Cortex of kidney (tissue), 1 donor: Measurements from ENCODE around the gene ALDH1L1.

Experiments used
- DNase-seq: peaks from one replicate; lab custom pipeline; 2025; lab: John Stamatoyannopoulos, UW

Gene ALDH1L1

GRCh38 chr3:126134219-126134975 is 46.0 kb downstream of the ALDH1L1 start:
- no peak for DNase-seq

DNA sequence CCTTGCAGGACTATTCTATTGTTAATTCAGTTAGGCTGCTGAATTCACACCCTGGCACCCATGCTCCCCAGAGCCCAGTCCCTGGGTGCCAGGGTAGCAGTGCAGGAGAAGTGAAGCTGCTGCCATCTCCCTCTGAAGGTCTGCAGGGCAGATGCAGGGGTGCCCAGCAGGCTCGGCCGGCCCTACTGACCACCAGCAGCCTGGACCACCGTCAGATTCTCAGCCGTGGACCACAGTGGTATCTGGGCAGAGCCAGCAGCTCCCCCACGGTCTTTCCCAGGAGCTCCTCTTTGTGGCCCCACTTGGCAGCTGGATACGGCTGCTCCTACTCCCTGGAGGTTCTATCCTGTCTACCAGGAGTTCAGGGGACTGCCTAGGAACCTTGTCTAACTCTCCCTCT is 46.8 kb downstream of the ALDH1L1 start:
- DNase-seq = no peak

DNA sequence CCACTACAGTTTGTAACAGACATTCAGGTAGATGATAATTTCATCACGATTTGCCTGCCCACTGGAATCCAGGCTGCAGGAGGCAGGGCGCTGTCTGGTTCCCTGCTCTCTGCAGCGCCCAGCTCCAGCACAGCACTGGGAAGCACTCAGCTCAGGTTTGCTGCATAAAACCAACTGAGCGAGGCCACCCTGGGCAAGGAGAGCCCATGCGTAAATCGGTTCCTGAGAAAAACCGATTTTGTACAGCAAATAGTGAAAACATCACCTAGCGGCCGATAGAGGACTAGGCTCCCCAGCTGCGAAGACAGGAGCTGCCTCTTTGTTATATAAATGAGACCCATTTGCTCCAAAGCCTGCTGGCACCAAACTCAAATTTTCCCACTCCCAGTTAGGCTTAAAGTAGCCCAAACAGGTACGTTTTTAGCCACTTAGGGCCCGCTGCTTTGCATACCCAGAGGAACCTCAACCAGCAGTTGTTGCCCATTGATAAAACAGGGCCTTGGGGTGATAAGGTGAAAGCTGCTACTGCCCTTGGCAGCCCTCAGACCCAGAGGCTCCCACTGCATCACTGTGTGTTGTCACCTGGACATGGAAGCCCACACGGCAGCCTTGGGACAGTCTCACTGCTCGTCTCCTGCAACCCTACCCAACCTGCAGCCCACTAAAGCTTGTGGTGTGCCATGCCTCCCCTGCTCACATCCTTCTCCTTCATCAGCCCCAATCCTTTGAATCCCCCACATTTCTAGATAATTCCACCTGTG is 47.5 kb downstream of the ALDH1L1 start:
- DNase-seq = no peak

GRCh38 chr3:126131881-126132750 is 48.3 kb downstream of the ALDH1L1 start:
- no peak for DNase-seq

GRCh38 chr3:126130981-126131745 is 49.2 kb downstream of the ALDH1L1 start:
- no peak for DNase-seq

DNA sequence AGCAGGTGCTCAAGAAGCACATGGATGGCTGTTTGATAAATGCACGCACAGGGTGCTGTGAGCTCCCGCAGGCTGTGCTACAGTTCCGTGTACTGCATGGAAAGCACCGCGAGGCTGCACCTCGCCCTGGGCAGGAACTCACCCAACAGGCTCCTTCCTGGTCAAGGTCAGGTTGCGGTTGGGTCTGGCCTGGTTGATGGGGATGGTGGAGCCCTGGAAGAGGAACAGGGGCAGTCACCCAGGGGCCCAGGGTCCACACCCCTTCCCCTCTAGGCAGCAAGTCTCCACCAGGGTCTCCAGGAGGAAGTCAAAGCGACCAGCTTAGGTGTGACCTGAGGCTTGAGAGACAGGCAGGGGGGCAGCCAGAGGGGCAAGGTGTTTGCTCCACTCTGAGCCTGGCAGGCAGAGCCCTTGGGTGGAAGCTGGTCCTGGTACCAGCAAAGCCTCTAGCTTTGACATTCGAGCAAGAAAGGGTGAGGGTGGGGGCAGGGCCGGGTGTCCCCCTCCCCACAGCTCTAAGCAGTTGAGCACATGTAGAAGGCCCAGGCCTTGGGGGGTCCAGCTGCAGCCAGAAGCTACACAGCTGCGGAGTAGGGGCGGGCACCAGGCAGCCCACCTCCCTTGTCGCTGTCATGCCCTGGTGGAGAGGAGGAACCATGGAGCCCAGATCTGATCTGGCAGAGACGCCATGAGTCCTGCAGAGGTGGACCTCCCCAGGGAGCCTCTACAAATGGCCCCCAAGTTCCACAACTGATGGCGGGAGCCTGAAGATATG is 50.1 kb downstream of the ALDH1L1 start:
- DNase-seq = no peak

- no peak for DNase-seq
Measured at GRCh38 chr3:126129398-126129891, 50.9 kb downstream of the ALDH1L1 start.

GRCh38 chr3:126128504-126129397 is 51.6 kb downstream of the ALDH1L1 start:
- no peak for DNase-seq

DNA sequence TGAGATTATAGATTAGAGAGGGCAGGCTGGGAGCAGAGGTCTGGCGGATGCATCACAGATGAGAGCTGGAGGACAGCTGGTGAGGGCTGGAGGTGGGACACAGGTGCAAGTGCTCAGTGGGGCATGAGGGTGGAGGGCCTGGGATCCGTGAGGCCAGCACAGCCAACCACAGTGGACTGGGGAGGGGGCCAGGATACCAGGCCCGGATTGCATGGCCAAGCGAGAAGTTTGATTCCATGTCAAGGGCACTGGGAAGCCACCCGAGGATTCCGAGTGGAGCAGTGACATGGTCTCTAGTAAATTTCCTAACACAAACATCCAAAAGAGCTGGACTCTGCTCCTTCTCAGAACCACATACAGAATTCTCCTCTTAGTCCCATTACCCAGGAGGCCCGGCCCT is 52.5 kb downstream of the ALDH1L1 start:
- no peak for DNase-seq

- DNase-seq = no peak
Measured at GRCh38 chr3:126127452-126127851, 52.9 kb downstream of the ALDH1L1 start.

DNA sequence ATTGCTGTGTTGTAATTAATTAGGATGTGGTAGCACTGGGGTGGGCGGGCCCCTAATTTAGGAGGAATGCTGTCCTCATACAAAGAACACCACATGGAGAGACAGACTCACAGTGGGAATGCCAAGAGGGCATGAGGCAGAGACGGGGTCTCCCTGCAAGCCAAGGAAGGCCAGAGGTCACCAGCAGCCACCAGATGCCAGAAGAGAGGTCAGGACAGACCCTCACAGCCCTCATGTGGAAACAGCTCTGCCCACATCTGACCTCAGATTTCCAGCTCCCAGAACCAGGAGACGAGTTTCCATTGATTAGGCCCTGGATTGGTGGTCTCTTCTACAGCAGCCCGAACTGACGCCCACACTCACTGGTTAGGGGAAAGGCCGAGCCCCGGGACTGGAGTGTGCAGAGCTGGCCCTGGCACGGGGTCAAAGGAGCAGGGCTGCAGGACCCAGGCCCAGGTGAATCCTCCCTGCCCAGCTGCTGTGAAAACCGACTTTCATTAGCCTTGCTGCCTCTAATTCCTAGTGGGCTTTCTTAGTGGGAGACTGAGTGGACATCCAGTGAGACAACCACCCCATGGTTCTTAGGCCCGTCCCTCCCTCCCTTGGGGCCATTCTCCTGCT is 53.5 kb downstream of the ALDH1L1 start:
- no peak for DNase-seq

DNA sequence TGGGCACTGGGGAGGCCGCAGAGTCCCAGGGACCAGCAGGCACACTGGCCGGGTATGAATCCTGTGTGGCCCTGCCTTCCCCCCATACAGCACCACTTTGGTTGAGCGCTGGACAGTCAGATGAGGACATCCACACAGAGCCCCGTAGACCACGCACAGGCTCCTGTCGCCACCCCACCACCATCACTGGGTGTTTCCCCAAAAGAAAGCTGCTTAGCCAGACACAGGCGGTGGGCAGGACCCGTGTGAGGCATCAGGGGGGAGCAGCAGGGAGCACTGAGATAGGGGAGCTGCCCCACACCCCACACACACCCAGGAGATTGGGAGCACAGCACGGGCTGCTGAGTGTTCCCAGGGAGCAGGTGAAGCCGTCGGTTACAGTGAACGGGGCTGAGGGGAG is 54.1 kb downstream of the ALDH1L1 start:
- DNase-seq = no peak

GRCh38 chr3:126125781-126126251 is 54.6 kb downstream of the ALDH1L1 start:
- DNase-seq = no peak

DNA sequence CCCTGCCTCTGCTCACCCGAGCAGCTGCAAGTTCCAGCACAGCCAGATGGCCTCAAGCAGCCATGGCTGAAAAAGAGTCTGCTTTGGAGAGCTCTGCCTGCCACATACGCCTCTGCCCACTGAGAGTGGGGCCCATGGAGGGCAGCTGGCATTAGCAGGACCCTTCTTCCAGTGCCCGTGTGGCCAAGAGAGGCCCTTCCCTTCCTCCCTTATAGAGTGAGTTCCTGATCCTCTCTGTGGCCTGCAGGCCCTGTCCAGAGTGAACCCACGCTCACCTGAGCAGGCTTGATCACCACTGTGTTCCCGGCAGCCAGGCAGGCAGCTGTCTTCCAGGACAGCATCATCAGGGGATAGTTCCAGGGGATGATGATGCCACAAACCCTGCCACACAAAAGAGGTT is 55.0 kb downstream of the ALDH1L1 start:
- DNase-seq = no peak

GRCh38 chr3:126124896-126125295 is 55.5 kb downstream of the ALDH1L1 start:
- no peak for DNase-seq

DNA sequence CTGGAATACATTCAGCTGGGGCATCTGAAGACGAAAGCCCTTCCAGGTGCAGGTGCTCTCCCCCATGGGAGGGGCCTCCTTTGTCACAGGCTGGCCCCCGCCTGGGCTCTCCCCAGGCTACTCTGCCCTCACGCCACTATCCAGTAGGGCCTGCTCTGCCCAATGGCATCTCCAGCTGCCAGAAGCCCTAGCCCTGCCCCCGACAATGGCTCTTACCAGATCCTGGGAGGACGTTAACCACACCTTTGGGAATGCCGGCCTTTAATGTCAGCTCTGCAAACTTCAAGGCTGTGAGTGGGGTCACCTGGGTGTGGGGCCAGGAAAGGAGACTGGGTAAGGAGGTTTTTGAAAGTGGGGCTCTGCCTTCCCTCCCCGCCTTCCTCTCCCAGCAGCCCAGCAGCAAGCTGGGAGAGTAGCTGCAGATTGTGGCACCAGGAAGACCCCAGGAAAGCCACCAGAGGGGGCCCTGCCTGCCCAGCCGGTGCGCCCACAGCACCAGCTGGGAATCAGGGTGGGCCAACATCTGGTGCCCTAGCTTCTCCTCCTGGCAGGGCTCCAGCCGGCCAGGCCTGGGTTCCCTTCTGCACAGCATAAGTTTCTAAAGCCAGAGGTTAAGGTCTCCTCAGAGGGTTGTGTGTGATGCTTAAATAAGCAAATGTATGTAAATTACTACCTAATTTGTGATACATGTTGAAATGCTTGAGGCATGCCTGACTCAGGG is 56.1 kb downstream of the ALDH1L1 start:
- no peak for DNase-seq

GRCh38 chr3:126121632-126122031 is 58.8 kb downstream of the ALDH1L1 start:
- no peak for DNase-seq

- no peak for DNase-seq
Measured at GRCh38 chr3:126121074-126121473, 59.3 kb downstream of the ALDH1L1 start.
